ENCODE measurements around the gene CDY1B.
"Not testable (repeated sequence)": the region's sequence is repeated elsewhere in the genome, so short reads cannot be mapped to it uniquely, and the experiment has no call there.

Gene CDY1B

GRCh38 chrY:24047919-24048318, at the start of gene CDY1B:
CDY1B (minus strand) TSS chrY:24048019; CDS start chrY:24047688, 331 bp downstream.
- not testable (repeated sequence) for DNase-seq (ENCODE audit: low read depth in 2 of 2)

GRCh38 chrY:24049525-24049924, 1.7 kb upstream of the CDY1B start:
- DNase-seq (ENCODE audit: low read depth in 2 of 2), result not testable (repeated sequence)

GRCh38 chrY:24043209-24043608, 4.6 kb downstream of the CDY1B start:
- DNase-seq (ENCODE audit: low read depth in 2 of 2), result not testable (repeated sequence)

- not testable (repeated sequence) for DNase-seq (ENCODE audit: low read depth in 2 of 2)
These were observed 8.7 kb downstream of the CDY1B start for GRCh38 chrY:24039008-24039718.

GRCh38 chrY:24026212-24027103, 21.4 kb downstream of the CDY1B start:
- not testable (repeated sequence) for DNase-seq (ENCODE audit: low read depth in 2 of 2)
